Keratinocyte (primary cell): ENCODE data around the gene MYO9A. TPM values are rescaled to one million over a fixed set of nuclear protein-coding genes. Genes with fewer than 3 reads are reported as not detected.

Experiments
- DNase-seq: peaks from one replicate; pipeline ENCODE4 v3.0.0-alpha.2; 2011; ENCODE audit warnings: low read depth, missing footprints, low spot score
- FAIRE-seq: peaks from 2 replicates; lab custom pipeline; 2011; peaks lifted over from hg19 to GRCh38; lab: Jason Lieb, UNC
- H2AFZ ChIP-seq: 2 replicates; pipeline ENCODE4 v1.6.0; 2012; ENCODE audit warnings: low read length, control low read depth, inconsistent platforms; ENCODE audit not compliant: control insufficient read depth
- H3K27ac ChIP-seq: 2 replicates; pipeline ENCODE4 v1.5.1; 2011; ENCODE audit warnings: low read length; ENCODE audit not compliant: control insufficient read depth, insufficient read depth
- H3K27me3 ChIP-seq: 3 replicates; pipeline ENCODE4 v1.6.0; 2011; ENCODE audit warnings: low read length; ENCODE audit not compliant: control insufficient read depth, insufficient read depth; ENCODE audit errors: extremely low read depth
- H3K36me3 ChIP-seq, 2 experiments: 2 replicates in 1 of 2; 3 replicates in 1 of 2; pipeline ENCODE4 v1.5.1; 2011; ENCODE audit warnings: low read length in 2 of 2, mild to moderate bottlenecking in 1 of 2; ENCODE audit not compliant: control insufficient read depth in 2 of 2, insufficient read depth in 2 of 2; ENCODE audit errors: extremely low read depth in 1 of 2
- H3K4me1 ChIP-seq: 3 replicates; pipeline ENCODE4 v1.5.1; 2011; ENCODE audit warnings: low read length; ENCODE audit not compliant: control insufficient read depth, insufficient read depth; ENCODE audit errors: extremely low read depth
- H3K4me2 ChIP-seq: 3 replicates; pipeline ENCODE4 v1.6.0; 2011; ENCODE audit warnings: low read depth, low read length; ENCODE audit not compliant: control insufficient read depth, insufficient read depth; ENCODE audit errors: extremely low read depth
- H3K4me3 ChIP-seq, 3 experiments: fragments of 200-600 bp in 1 of 3; sonication (generic) in 1 of 3; 2 replicates in 2 of 3; 3 replicates in 1 of 3; pipeline ENCODE4 v1.5.1; 2011 to 2016; ENCODE audit warnings: low read length in 3 of 3, mild to moderate bottlenecking in 3 of 3, control low read depth in 2 of 3, inconsistent platforms in 1 of 3, low read depth in 1 of 3, mixed read lengths in 1 of 3, mixed run types in 1 of 3, moderate library complexity in 1 of 3; ENCODE audit not compliant: control insufficient read depth in 2 of 3, insufficient read depth in 2 of 3; ENCODE audit errors: extremely low read depth in 1 of 3
- H3K79me2 ChIP-seq: 2 replicates; pipeline ENCODE4 v1.6.0; 2012; ENCODE audit warnings: low read length; ENCODE audit not compliant: control insufficient read depth, insufficient read depth
- H3K9ac ChIP-seq: 3 replicates; pipeline ENCODE4 v1.6.0; 2011; ENCODE audit warnings: low read length; ENCODE audit not compliant: control insufficient read depth, insufficient read depth; ENCODE audit errors: extremely low read depth
- H3K9me1 ChIP-seq: 3 replicates; pipeline ENCODE4 v1.6.0; 2011; ENCODE audit warnings: low read length; ENCODE audit not compliant: control insufficient read depth, insufficient read depth; ENCODE audit errors: extremely low read depth
- H3K9me3 ChIP-seq: 2 replicates; pipeline ENCODE4 v1.5.1; 2012; ENCODE audit warnings: low read depth, low read length; ENCODE audit not compliant: control insufficient read depth
- H4K20me1 ChIP-seq: 3 replicates; pipeline ENCODE4 v1.6.0; 2011; ENCODE audit warnings: low read length; ENCODE audit not compliant: control insufficient read depth, insufficient read depth; ENCODE audit errors: extremely low read depth
- CTCF ChIP-seq, 3 experiments: IDR thresholded peaks in 1 of 3; conservative IDR thresholded peaks in 1 of 3; optimal IDR thresholded peaks in 1 of 3; 2 replicates in 2 of 3; 3 replicates in 1 of 3; pipeline versions ENCODE3 to v1.5.1; 2011; ENCODE audit warnings: low read length in 3 of 3, mild to moderate bottlenecking in 3 of 3, moderate library complexity in 2 of 3, control low read depth in 1 of 3, inconsistent platforms in 1 of 3; ENCODE audit not compliant: insufficient read depth in 2 of 3; ENCODE audit errors: extremely low read depth in 1 of 3
- EZH2 ChIP-seq: IDR thresholded peaks from one replicate; pipeline ENCODE4 v1.6.1; 2012; ENCODE audit warnings: inconsistent platforms, mild to moderate bottlenecking, low read length, moderate library complexity
- dilution Hi-C: fragments of 300-500 bp; cut with MboI; formaldehyde crosslinking; loops from one replicate; pipeline ENCODE4 v1.7.0; 2020; ENCODE audit warnings: low sequenced_read_pairs; ENCODE audit not compliant: extremely low pct_ligation_motif_present
- polyA plus RNA-seq, 5 experiments: library from polyadenylated mRNA; depleted of rRNA in 3 of 5; stranded (reverse) in 3 of 5; stranded (forward) in 1 of 5; unstranded in 1 of 5; fragments of >200 nt; gene quantifications; 1 replicate in 1 of 5; 2 replicates in 3 of 5; 3 replicates in 1 of 5; pipeline versions ENCODE4 v1.2.1 to v1.2.3, GENCODE V29; 2011 to 2012; ENCODE audit warnings: missing spikeins in 2 of 5, low read depth in 1 of 5, low replicate concordance in 1 of 5

MYO9A gene
- polyA plus RNA-seq, 1 donor (not counting 4 experiments of a cell fraction or from before 2014, with no cell fraction given): 10.6 TPM

- H3K4me2 ChIP-seq: no peak overlapping the region
- no peaks in the 10 kb centered on the region for H3K9me1 ChIP-seq
- no peak overlapping the region for H3K9ac ChIP-seq
- no peaks in the 10 kb centered on the region for H3K27me3 ChIP-seq
- no peak overlapping the region for H3K4me3 ChIP-seq
- H3K36me3 ChIP-seq: no peaks in the 10 kb centered on the region
- no peaks in the 10 kb centered on the region for H3K79me2 ChIP-seq
- dilution Hi-C loops: no loop called here
- H4K20me1 ChIP-seq: no peaks in the 10 kb centered on the region
- DNase-seq (no peak), FAIRE-seq (no peak)
- no peaks in the 10 kb centered on the region for H3K9me3 ChIP-seq
- H2AFZ ChIP-seq: no peak overlapping the region
- H3K27ac ChIP-seq: no peak overlapping the region
- H3K4me1 ChIP-seq: no peaks in the 10 kb centered on the region
- TF ChIP-seq CTCF (optimal IDR thresholded peaks at IDR 0.05 in 1 of 3, IDR thresholded peaks at IDR 0.05 in 1 of 3, conservative IDR thresholded peaks at IDR 0.05 in 1 of 3; ENCODE audit: extremely low read depth in 1 of 3, insufficient read depth in 2 of 3, low read length in 3 of 3): no peak
- TF ChIP-seq EZH2: no peak
Measured at GRCh38 chr15:72146221-72146620, 28.3 kb upstream of the MYO9A start.

- no peak overlapping the region for H3K9ac ChIP-seq
- H4K20me1 ChIP-seq: no peaks in the 10 kb centered on the region
- H3K79me2 ChIP-seq: no peaks in the 10 kb centered on the region
- dilution Hi-C loops: no loop called here
- H2AFZ ChIP-seq: no peak overlapping the region
- no peaks in the 10 kb centered on the region for H3K27me3 ChIP-seq
- DNase-seq (no peak), FAIRE-seq (no peak)
- H3K9me3 ChIP-seq: no peaks in the 10 kb centered on the region
- TF ChIP-seq CTCF (optimal IDR thresholded peaks at IDR 0.05 in 1 of 3, IDR thresholded peaks at IDR 0.05 in 1 of 3, conservative IDR thresholded peaks at IDR 0.05 in 1 of 3; ENCODE audit: extremely low read depth in 1 of 3, insufficient read depth in 2 of 3, low read length in 3 of 3): no peak
- TF ChIP-seq EZH2: no peak
- H3K27ac ChIP-seq: no peak overlapping the region
- H3K4me3 ChIP-seq: no peak overlapping the region
- no peaks in the 10 kb centered on the region for H3K9me1 ChIP-seq
- no peaks in the 10 kb centered on the region for H3K36me3 ChIP-seq
- H3K4me1 ChIP-seq: no peaks in the 10 kb centered on the region
- no peak overlapping the region for H3K4me2 ChIP-seq
Measured at GRCh38 chr15:72141171-72142084, 23.5 kb upstream of the MYO9A start.
